GM18498 (cell line): ENCODE results near the gene PCDHAC1.

ENCODE experiments used
- ATAC-seq: cut with Tn5 transposase; IDR thresholded peaks from one replicate; pipeline ENCODE4 v1.9.1; 2021; ENCODE audit warnings: mild to moderate bottlenecking, moderate library complexity; ENCODE audit not compliant: unreplicated experiment

Gene PCDHAC1

DNA sequence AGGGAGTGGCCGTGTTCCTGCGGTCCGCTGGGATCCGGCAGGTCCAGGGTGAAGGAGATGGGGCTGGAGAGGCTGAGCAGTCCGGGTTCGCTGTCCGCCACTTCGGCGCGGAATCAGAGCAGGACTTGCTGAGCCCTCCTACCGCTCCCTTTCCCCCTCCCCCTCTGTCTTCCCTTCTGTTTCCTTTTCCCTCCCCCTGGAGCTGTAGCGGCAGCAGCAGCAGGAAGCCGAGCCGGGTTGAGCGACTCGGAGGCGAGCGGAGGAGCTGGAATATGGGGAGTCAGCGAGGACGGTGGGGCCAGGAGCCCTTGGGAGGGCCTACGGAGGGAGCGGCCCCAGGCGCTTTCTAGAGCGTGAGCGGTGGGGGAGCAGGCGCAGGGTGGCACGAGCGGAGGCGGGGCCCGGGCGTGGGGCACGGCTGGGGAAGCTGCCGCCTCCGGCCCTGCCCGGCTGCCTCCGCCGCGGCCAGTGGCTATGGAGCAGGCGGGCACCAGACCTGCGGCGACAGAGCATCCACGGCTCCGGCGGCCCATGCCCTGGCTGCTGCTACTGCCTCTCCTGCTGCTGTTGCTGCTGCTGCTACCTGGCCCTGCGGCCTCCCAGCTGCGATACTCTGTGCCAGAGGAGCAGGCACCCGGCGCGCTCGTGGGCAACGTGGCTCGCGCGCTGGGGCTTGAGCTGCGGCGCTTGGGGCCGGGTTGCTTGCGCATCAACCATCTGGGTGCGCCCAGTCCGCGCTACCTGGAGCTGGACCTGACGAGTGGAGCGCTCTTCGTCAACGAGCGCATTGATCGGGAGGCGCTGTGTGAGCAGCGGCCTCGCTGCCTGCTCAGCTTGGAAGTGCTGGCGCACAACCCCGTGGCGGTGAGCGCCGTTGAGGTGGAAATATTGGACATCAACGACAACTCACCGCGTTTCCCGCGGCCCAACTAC is 40.5 kb downstream of the PCDHAC1 start, which contains the start of gene PCDHAC2:
Gene PCDHAC2 (plus strand): TSS at position 184 of the 933 bp plus-strand sequence. CDS start 291 bp downstream, at position 475.
- no peak for ATAC-seq

DNA sequence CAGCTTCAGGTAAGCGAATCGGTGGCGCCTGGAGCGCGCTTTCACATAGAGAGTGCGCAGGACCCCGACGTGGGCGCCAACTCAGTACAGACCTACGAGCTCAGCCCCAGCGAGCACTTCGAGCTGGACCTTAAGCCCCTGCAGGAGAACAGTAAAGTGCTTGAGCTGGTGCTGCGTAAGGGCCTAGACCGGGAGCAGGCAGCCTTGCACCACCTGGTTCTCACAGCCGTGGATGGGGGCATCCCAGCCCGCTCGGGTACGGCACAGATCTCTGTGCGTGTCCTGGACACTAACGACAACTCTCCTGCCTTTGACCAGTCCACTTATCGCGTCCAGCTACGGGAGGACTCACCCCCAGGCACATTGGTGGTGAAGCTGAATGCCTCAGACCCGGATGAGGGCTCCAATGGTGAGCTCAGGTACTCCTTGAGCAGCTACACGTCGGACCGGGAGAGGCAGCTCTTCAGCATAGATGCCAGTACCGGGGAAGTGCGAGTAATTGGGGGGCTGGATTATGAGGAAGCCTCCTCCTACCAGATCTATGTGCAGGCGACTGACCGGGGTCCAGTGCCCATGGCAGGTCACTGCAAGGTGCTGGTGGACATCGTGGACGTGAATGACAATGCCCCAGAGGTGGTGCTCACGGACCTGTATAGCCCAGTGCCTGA is 41.3 kb downstream of the PCDHAC1 start:
- no peak for ATAC-seq

DNA sequence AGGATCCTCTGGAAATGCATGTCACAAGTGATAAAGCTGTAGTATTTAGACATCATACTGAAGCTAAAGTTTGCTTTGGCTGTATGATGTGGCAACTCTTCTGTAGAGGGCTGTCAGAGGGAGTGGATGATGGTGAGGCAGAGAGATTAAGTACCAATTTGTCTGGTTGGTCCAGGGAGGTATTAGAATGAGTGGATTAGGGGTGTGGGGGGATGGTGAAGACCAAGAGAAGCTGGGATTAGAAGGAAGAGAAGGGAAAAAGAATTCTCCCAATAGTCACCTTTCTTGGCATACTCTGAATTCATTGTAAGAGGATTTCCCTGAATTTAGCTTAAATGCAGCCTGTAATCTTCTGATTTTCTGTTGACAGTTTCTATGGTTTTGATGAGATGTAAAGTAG is 43.8 kb downstream of the PCDHAC1 start:
- no peak for ATAC-seq

DNA sequence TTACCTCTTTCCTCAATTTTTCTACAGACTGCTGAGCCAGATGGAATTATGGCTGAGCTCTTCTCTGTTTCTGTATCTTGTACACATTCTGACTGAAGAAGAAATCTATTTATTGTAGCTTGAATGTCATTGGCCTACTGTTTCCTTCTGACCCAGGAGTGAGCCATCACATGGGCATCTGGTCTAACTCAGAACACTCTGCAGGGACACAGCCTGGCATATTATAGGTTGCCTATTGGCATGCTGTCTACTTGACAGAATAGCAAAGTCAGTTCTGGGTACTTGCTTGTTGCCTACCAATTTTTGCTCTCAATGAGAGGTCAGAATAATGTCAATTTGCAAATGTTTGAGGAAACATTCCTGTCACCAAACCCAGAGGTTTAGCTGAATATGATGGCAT is 47.5 kb downstream of the PCDHAC1 start:
- ATAC-seq = no peak

DNA sequence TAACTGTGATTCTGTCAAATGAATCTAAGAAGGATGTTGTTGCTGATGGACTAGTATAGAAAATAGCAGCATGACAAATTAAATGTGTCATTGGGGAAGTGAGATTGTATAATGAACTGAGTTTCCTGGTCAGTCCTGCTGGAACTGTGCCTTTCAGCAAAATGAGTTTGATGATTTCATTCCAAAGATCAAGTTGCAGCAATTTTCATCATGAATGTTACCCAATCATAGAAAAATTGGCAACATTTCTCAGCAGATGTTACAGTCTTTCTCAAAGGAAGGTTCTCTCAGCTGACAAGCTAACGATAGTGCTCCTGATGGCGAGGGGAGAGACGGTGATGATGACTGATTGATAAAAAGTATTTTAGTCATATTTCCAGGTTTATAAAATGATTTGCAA is 50.9 kb downstream of the PCDHAC1 start:
- no peak for ATAC-seq

DNA sequence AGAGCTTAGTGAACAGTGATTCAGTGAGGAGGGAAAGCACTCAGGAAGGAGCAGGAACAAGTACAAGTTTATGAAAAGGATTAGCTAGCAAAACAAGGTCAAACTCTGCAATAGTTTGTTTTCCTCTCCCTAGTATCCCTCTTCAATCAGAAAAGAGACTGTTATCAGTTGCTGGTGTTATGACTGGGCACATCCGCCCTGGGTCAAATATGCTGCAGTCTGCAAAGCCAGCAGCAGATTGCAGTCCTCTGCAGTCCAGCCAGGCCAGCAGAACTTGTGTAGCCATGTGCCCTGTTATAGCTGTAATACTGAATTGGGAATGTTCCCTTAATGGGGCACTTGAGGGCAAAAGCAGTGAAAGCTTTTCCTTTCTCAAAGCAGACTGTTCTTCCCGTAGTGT is 52.2 kb downstream of the PCDHAC1 start:
- no peak for ATAC-seq

DNA sequence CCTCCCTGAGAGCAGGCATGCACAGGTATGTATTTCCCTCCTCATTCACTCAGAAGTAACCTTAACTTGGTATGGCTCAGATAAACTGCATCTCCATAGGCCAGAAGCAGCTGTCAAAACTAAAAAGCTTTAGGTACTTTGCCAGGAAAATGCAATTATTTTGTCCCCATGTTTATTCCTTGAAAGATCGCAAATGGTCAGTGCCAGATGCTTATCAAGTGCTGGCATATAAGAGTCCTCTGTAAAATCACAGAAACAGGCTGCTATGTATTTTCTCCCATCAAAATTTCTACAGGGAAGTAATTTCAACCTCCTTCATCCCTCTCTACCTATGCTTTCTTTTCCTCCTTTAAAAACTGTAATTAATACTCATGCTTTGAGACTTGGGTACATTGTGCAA is 52.9 kb downstream of the PCDHAC1 start:
- ATAC-seq = no peak
